SH-SY5Y (cell line): ENCODE measurements around the gene AMBRA1.

Experiments used
- GATA2 ChIP-seq: IDR thresholded peaks from 2 replicates; pipeline ENCODE4 v1.6.1; 2011; ENCODE audit warnings: mild to moderate bottlenecking, low read depth, low read length
- GATA3 ChIP-seq: IDR thresholded peaks from 2 replicates; pipeline ENCODE4 v1.6.1; 2011; ENCODE audit warnings: low read depth, mild to moderate bottlenecking, low read length, moderate library complexity

DNA sequence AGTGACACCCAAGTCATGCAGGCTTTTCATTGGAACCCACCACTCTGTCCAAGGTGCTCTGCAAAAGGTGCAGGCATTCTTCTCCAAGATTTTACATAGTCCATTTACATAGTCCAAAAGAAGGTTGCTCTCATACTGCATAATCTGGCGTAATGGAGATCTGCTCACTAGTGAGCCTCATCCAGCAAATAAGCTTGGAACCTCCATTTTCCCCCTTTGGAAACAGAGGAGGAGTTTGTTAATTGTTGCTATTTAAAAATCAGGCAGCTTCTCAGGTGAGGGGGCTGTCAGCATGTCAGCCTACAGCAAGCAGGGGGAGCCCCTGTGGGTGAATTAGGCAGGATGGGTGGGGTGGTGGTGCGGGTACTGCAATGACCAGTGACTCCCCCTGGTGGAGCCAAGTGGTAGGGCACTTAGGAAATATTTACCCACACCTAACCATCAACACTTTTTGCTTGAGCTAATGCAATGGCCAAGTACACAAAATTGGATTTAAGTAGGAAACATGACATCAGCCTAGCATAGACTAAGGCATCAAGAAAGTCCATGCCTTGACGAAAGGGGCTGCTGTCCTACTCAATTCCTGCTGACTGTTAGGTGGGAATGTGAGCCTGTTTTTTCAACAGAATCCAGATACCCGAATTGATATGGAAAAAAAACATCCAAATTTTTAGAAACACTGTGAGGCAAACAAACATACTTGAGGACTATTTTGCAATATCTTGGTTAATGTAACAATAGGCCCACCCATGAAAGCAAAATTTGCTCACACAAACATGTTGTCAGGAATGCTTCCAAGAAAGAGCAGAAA lies 64.5 kb downstream of the AMBRA1 start:
- no peak for TF ChIP-seq GATA2
- no peak for TF ChIP-seq GATA3
